ENCODE measurements around the gene TOGARAM1. TPM values are rescaled to one million over a fixed set of nuclear protein-coding genes. Genes with fewer than 3 reads are reported as not detected.
A peak's percentile ranks its signal among the peaks of the same experiment; 100 is the strongest.

Gene TOGARAM1
- total RNA-seq, 1 experiment from 2014 or later, result 5.9 TPM

GRCh38 chr14:44963044-44963528 lies 1.1 kb downstream of the TOGARAM1 start:
- Mint-ChIP-seq H3K4me3 (ENCODE audit: unreplicated experiment) (no peak overlapping the region), H3K4me1 (ENCODE audit: low read depth, unreplicated experiment) (peaks cover 14% of the 10 kb centered on the region), H3K27me3 (ENCODE audit: insufficient read depth, unreplicated experiment) (no peaks in the 10 kb centered on the region), H3K27ac (ENCODE audit: unreplicated experiment) (no peak overlapping the region), H3K36me3 (ENCODE audit: insufficient read depth, unreplicated experiment) (no peaks in the 10 kb centered on the region), H3K9me3 (ENCODE audit: unreplicated experiment) (no peaks in the 10 kb centered on the region)
- TF ChIP-seq, protein P1, sequence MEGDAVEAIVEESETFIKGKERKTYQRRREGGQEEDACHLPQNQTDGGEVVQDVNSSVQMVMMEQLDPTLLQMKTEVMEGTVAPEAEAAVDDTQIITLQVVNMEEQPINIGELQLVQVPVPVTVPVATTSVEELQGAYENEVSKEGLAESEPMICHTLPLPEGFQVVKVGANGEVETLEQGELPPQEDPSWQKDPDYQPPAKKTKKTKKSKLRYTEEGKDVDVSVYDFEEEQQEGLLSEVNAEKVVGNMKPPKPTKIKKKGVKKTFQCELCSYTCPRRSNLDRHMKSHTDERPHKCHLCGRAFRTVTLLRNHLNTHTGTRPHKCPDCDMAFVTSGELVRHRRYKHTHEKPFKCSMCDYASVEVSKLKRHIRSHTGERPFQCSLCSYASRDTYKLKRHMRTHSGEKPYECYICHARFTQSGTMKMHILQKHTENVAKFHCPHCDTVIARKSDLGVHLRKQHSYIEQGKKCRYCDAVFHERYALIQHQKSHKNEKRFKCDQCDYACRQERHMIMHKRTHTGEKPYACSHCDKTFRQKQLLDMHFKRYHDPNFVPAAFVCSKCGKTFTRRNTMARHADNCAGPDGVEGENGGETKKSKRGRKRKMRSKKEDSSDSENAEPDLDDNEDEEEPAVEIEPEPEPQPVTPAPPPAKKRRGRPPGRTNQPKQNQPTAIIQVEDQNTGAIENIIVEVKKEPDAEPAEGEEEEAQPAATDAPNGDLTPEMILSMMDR (IDR thresholded peaks at IDR 0.05; ENCODE audit: insufficient read depth in 1 of 2, low read depth in 1 of 2, low read length in 1 of 2, severe bottlenecking in 1 of 2, unreplicated experiment in 1 of 2), result no peak
- TSS peak; percentile 29 for BruUV-seq (replicated peaks)
- Histone ChIP-seq H3K9me3 (no peaks in the 10 kb centered on the region), H3K36me3 (ENCODE audit: control insufficient read depth, insufficient read depth, low read length) (no peaks in the 10 kb centered on the region), H3K4me1 (no peaks in the 10 kb centered on the region), H3K4me3 (ENCODE audit: low read depth, low read length) (peak overlapping the region; percentile 60), H3K27me3 (replicated peaks; ENCODE audit: control insufficient read depth, insufficient read depth, low read length) (no peaks in the 10 kb centered on the region)
- ChIA-PET CTCF (interaction anchor here (1.9 kb wide), 1 partner anchor 50 kb away, joined by 5 read pairs; no protein-coding TSS in a partner anchor), POLR2A (no interaction called here)
- peak in 1 of 2 experiments; percentile 1 for DNase-seq
- intact Hi-C loops (cut with micrococcal nuclease; ENCODE audit: unreplicated experiment), result loop anchor here (5.0 kb wide), 3 partner anchors 51 to 289 kb away; partner anchors contain the start of genes MIS18BP1 and PRPF39

GRCh38 chr14:44963775-44964380 lies 1.9 kb downstream of the TOGARAM1 start:
- H3K9me3 Mint-ChIP-seq (ENCODE audit: unreplicated experiment), result no peaks in the 10 kb centered on the region
- no peaks in the 10 kb centered on the region for H3K9me3 ChIP-seq
- H3K36me3 ChIP-seq (ENCODE audit: control insufficient read depth, insufficient read depth, low read length), result no peaks in the 10 kb centered on the region
- peaks cover 5% of the 10 kb centered on the region for H3K36me3 Mint-ChIP-seq (ENCODE audit: insufficient read depth, unreplicated experiment)
- ChIA-PET POLR2A (no interaction called here), CTCF (no interaction called here)
- no peak overlapping the region for H3K4me3 Mint-ChIP-seq (ENCODE audit: unreplicated experiment)
- TF ChIP-seq, protein P1 (IDR thresholded peaks at IDR 0.05; ENCODE audit: insufficient read depth in 1 of 2, low read depth in 1 of 2, low read length in 1 of 2, severe bottlenecking in 1 of 2, unreplicated experiment in 1 of 2), result no peak
- H3K27me3 Mint-ChIP-seq (ENCODE audit: insufficient read depth, unreplicated experiment), result no peaks in the 10 kb centered on the region
- no peaks in the 10 kb centered on the region for H3K4me1 ChIP-seq
- peak in 1 of 2 experiments; percentile 1 for DNase-seq
- no TSS peak for BruUV-seq (replicated peaks)
- H3K27me3 ChIP-seq (replicated peaks; ENCODE audit: control insufficient read depth, insufficient read depth, low read length), result no peaks in the 10 kb centered on the region
- peak overlapping the region; percentile 60 for H3K4me3 ChIP-seq (ENCODE audit: low read depth, low read length)
- peaks cover 14% of the 10 kb centered on the region for H3K4me1 Mint-ChIP-seq (ENCODE audit: low read depth, unreplicated experiment)
- intact Hi-C loops (cut with micrococcal nuclease; ENCODE audit: unreplicated experiment), result loop anchor here (5.0 kb wide), 3 partner anchors 52 to 288 kb away; partner anchors contain the start of genes MIS18BP1 and PRPF39
- peak overlapping the region; percentile 64 for H3K27ac Mint-ChIP-seq (ENCODE audit: unreplicated experiment)

- CTCF ChIA-PET, result no interaction called here
- no peak overlapping the region for H3K4me3 ChIP-seq (ENCODE audit: low read depth, low read length)
- H3K27me3 Mint-ChIP-seq (ENCODE audit: insufficient read depth, unreplicated experiment), result no peaks in the 10 kb centered on the region
- no peak overlapping the region for H3K27ac Mint-ChIP-seq (ENCODE audit: unreplicated experiment)
- no peak for DNase-seq
- POLR2A ChIA-PET, result no interaction called here
- H3K4me3 Mint-ChIP-seq (ENCODE audit: unreplicated experiment), result peak overlapping the region; percentile 16
- no peaks in the 10 kb centered on the region for H3K4me1 ChIP-seq
- no TSS peak for BruUV-seq (replicated peaks)
- no peaks in the 10 kb centered on the region for H3K9me3 ChIP-seq
- intact Hi-C loops (cut with micrococcal nuclease; ENCODE audit: unreplicated experiment), result no loop called here
- H3K27me3 ChIP-seq (replicated peaks; ENCODE audit: control insufficient read depth, insufficient read depth, low read length), result no peaks in the 10 kb centered on the region
- no peaks in the 10 kb centered on the region for H3K36me3 ChIP-seq (ENCODE audit: control insufficient read depth, insufficient read depth, low read length)
- TF ChIP-seq, protein P1 (IDR thresholded peaks at IDR 0.05; ENCODE audit: insufficient read depth in 1 of 2, low read depth in 1 of 2, low read length in 1 of 2, severe bottlenecking in 1 of 2, unreplicated experiment in 1 of 2), result no peak
- peaks cover 14% of the 10 kb centered on the region for H3K4me1 Mint-ChIP-seq (ENCODE audit: low read depth, unreplicated experiment)
- H3K9me3 Mint-ChIP-seq (ENCODE audit: unreplicated experiment), result no peaks in the 10 kb centered on the region
- H3K36me3 Mint-ChIP-seq (ENCODE audit: insufficient read depth, unreplicated experiment), result peaks cover 15% of the 10 kb centered on the region
These were observed 4.8 kb downstream of the TOGARAM1 start for GRCh38 chr14:44966601-44967336.

All from Caco-2 (cell line).